Skeletal muscle tissue (tissue), 4 donors: ENCODE measurements around the gene PAK1. TPM values are rescaled to one million over a fixed set of nuclear protein-coding genes. Genes with fewer than 3 reads are reported as not detected.
"Not testable (repeated sequence)": the region's sequence is repeated elsewhere in the genome, so short reads cannot be mapped to it uniquely, and the experiment has no call there.

Experiments
- H3K27ac ChIP-seq: one replicate; pipeline ENCODE4 v1.7.0; 2013; ENCODE audit warnings: mild to moderate bottlenecking, low read depth, low read length, inconsistent platforms
- H3K27me3 ChIP-seq, 3 donors: one replicate each; pipeline ENCODE4 v1.7.0; 2013; ENCODE audit warnings: low read length in 3 of 3; ENCODE audit not compliant: control insufficient read depth in 3 of 3, insufficient read depth in 3 of 3
- H3K36me3 ChIP-seq, 3 donors: one replicate each; pipeline ENCODE4 v1.7.0; 2013; ENCODE audit warnings: low read length in 3 of 3; ENCODE audit not compliant: control insufficient read depth in 3 of 3, insufficient read depth in 3 of 3
- H3K4me1 ChIP-seq, 3 donors: one replicate each; pipeline ENCODE4 v1.7.0; 2013; ENCODE audit warnings: low read length in 3 of 3, mild to moderate bottlenecking in 3 of 3; ENCODE audit not compliant: control insufficient read depth in 3 of 3, insufficient read depth in 3 of 3
- H3K4me3 ChIP-seq, 3 donors: one replicate each; pipeline ENCODE4 v1.7.0; 2013; ENCODE audit warnings: low read length in 3 of 3
- H3K9ac ChIP-seq, 3 donors: one replicate each; pipeline ENCODE4 v1.7.0; 2013; ENCODE audit warnings: low read length in 3 of 3, mild to moderate bottlenecking in 3 of 3, moderate library complexity in 2 of 3, low read depth in 1 of 3
- H3K9me3 ChIP-seq, 3 donors: one replicate each; pipeline ENCODE4 v1.7.0; 2013; ENCODE audit warnings: low read length in 3 of 3; ENCODE audit not compliant: control insufficient read depth in 3 of 3
- total RNA-seq: library from RNA; depleted of rRNA; stranded (reverse); fragments of >200 nt; gene quantifications from one replicate; pipeline ENCODE4 v1.2.3, GENCODE V29; 2014
- donor health status: Osteomylitis.

Gene PAK1
- total RNA-seq, 1 donor from 2014 or later = 52.2 TPM

DNA sequence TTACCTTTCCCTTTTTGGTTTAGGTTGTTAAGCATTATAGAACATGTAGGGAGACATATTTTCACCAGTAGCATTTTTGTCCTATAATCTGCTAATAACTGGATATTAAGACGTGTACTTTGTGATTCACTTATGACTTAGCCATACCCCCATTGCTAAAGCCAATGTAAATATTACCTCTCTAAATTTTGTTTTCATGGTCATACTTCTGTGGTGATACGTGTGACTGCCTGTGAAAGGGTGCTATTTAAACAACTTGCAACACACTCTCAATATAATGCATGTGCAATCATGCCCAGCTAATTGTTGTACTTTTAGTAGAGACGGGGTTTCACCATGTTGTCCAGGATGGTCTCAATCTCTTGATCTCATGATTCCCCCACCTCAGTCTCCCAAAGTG, 36.2 kb upstream of the PAK1 start:
- H3K4me3 ChIP-seq = no peak overlapping the region
- H3K9me3 ChIP-seq = no peaks in the 10 kb centered on the region
- no peak overlapping the region for H3K9ac ChIP-seq
- no peaks in the 10 kb centered on the region for H3K4me1 ChIP-seq
- no peak overlapping the region for H3K27ac ChIP-seq
- no peaks in the 10 kb centered on the region for H3K27me3 ChIP-seq
- H3K36me3 ChIP-seq = no peaks in the 10 kb centered on the region

DNA sequence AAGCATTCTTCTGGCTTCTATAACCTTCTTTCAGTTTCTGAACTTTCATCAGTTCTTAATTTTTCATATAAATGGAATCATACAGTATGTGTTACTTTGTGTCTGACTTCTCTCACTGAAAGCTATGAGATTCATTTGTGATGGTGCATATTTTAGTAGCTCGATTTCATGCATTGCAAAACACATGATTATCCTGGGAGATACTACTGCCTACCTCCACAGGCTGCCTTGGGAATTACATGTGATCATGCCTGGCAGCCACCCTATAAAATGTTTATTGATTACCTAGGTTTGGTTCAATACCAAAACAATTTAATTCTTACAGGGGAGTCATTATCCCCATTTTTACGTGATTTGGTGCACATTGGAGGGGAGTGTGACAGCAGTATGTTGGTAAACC, 34.1 kb upstream of the PAK1 start:
- Histone ChIP-seq H3K27me3 (no peaks in the 10 kb centered on the region), H3K36me3 (no peaks in the 10 kb centered on the region), H3K9ac (no peak overlapping the region), H3K27ac (no peak overlapping the region), H3K9me3 (no peaks in the 10 kb centered on the region), H3K4me1 (no peaks in the 10 kb centered on the region), H3K4me3 (no peak overlapping the region)

DNA sequence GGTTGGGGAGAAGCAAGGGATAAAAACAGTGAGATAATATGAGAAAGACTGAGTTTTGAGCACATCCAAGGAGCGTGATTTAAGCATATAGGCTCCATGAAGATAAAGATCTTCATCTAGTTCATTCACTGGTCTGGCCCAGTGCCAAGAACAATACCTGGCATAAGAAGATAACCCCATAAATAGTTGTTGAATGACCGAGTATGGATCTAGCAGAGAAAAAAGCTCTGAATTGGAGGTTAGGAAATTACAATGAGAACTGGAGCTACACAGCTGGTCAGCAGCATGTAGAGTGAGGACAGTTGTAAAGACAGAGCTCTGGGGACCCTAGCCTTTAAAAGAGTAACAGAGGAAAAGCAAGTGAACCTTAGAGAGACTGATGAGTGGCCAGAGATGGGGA, 33.0 kb upstream of the PAK1 start:
- H3K9me3 ChIP-seq = no peaks in the 10 kb centered on the region
- no peak overlapping the region for H3K4me3 ChIP-seq

DNA sequence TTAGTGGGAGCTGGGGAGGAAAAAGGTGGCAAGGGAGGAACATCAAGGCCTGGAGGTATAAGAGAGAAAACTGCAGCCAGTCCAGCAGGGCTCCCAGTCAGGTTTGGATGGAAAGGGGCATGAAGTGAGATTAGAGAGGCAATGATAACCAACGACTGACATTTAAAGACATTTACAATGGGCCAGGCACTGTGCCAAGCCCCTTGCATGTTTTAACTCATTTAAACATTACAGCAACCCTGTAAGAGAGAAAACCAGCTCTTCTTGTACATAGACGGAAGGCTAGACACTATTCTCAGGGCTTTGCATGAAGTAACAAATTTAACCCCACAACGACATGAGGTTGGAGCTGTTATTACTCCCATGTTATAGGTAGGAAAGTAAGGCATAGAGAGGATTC, 32.1 kb upstream of the PAK1 start:
- Histone ChIP-seq H3K27ac (no peak overlapping the region), H3K9ac (no peak overlapping the region), H3K27me3 (no peaks in the 10 kb centered on the region), H3K4me1 (peaks cover 0 to 3% (median 0%) of the 10 kb centered on the region in 3 donors), H3K36me3 (no peaks in the 10 kb centered on the region), H3K9me3 (no peaks in the 10 kb centered on the region), H3K4me3 (no peak overlapping the region)

More for the DNA sequence above, 33.0 kb upstream of the PAK1 start:
- Histone ChIP-seq H3K4me1 (peaks cover 0 to 3% (median 0%) of the 10 kb centered on the region in 3 donors), H3K9ac (no peak overlapping the region), H3K27ac (no peak overlapping the region), H3K27me3 (no peaks in the 10 kb centered on the region), H3K36me3 (no peaks in the 10 kb centered on the region)

DNA sequence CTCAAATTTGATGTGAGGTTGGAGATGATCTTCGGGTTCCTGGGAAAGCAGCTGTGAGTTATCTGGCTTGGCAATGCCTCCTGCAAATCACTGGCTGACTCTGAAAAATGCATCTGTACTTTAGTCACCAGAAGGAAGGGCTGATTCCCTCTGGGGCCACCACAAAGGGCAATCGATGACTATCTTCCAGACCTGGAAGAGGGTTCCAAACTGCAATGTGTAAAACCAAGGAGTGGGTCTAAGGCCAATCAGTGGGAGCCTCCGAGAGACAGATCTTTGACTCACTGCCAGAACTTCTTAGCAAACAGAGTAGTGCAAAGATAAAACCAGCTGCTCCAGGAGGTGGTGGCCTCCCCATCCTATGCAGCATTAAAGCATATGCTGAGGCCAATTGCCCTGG, 29.1 kb upstream of the PAK1 start:
- H3K4me1 ChIP-seq = peaks cover 0 to 3% (median 0%) of the 10 kb centered on the region in 3 donors
- no peak overlapping the region for H3K9ac ChIP-seq

DNA sequence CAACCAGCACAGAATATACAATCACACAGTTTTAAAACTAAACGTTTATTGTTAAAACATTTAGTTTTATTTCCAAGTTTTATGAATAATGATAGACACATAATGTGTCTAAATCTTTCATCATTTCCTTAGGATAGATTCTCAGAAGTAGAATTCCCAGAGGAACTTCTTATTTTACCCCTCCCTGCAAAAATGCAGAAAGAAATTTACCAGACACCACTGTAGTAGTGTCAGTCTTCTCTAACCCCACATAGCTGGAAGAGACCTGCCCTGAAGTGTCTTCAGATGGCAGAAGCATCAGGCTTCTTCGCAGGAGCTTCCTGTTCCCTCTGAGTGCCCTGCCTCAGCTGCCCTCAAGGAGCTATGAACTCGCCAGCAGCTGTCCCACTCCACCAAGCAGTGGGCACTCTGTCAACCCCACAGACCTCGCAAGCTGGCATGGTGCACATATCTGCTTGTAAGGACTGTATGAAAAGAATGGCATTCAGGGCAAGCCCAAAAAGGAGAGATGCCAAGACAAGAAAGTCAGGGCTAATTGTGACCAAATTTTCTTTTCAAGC, 28.5 kb upstream of the PAK1 start:
- H3K4me3 ChIP-seq = no peak overlapping the region
- no peaks in the 10 kb centered on the region for H3K27me3 ChIP-seq
- no peak overlapping the region for H3K9ac ChIP-seq
- H3K9me3 ChIP-seq = no peaks in the 10 kb centered on the region
- peaks cover 0 to 3% (median 0%) of the 10 kb centered on the region in 3 donors for H3K4me1 ChIP-seq
- H3K36me3 ChIP-seq = no peaks in the 10 kb centered on the region
- H3K27ac ChIP-seq = no peak overlapping the region

More for the DNA sequence above, 29.1 kb upstream of the PAK1 start:
- Histone ChIP-seq H3K27me3 (no peaks in the 10 kb centered on the region), H3K36me3 (no peaks in the 10 kb centered on the region), H3K4me3 (no peak overlapping the region), H3K27ac (no peak overlapping the region), H3K9me3 (no peaks in the 10 kb centered on the region)

DNA sequence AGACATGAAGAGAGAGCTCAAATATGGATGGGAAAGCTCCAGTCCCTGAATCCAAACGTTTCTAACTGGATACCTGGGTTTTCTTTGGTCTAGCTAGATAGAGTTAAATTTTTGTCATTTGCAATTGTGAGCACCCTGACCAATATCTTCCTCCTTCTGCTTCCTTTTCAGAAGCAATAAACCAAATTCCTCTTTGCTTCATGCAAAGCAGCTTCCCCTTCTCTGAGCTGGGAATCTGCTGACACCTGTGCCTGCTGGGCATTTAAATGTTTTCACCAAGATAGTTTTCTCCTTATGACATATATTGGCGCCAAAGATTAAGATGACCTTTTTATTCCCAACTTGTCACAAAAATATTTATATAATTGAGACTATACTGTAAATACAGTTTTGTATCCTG, 27.9 kb upstream of the PAK1 start:
- Histone ChIP-seq H3K9ac (no peak overlapping the region), H3K4me3 (no peak overlapping the region), H3K27me3 (no peaks in the 10 kb centered on the region), H3K27ac (no peak overlapping the region), H3K36me3 (no peaks in the 10 kb centered on the region), H3K4me1 (peaks cover 0 to 3% (median 0%) of the 10 kb centered on the region in 3 donors), H3K9me3 (no peaks in the 10 kb centered on the region)

DNA sequence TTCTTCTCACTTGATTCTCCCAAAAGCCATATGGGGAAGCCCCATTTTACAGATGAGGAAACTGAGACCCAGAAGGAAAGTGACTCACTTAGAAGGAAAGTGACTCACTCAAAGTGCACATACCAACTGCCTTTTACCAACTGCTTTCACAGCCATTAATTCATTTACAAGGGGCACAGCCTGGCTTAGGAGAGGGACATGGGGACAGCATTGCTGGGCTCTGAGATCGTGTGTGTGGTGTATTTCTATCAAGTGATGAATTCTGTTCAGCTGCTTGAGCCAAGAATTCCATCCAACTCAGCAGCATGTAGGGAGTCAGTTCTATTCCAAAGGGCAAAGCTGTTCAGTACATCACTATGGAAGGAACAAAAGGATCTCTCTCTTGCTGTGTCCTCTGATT, 23.5 kb upstream of the PAK1 start:
- no peaks in the 10 kb centered on the region for H3K36me3 ChIP-seq
- no peaks in the 10 kb centered on the region for H3K27me3 ChIP-seq
- H3K9me3 ChIP-seq = no peaks in the 10 kb centered on the region
- no peak overlapping the region for H3K9ac ChIP-seq
- no peak overlapping the region for H3K4me3 ChIP-seq
- H3K27ac ChIP-seq = no peak overlapping the region
- H3K4me1 ChIP-seq = no peaks in the 10 kb centered on the region

DNA sequence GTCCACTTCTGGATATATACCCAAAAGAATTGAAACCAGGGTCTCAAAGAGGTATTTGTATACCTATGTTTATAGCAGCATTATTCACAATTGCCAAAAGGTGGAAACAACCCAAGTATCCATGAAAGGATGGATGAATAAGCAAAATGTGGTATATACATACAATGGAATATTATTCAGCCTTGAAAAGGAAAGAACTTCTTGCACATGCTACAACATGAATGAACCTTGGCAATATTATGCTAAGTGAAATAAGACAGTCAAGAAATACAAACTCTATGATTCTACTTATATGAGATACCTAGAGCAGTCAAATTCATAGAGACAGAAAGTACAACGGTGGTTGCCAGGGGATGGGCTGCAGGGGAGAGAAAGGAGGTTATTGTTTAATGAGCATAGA, 21.6 kb upstream of the PAK1 start:
- no peak overlapping the region for H3K9ac ChIP-seq

DNA sequence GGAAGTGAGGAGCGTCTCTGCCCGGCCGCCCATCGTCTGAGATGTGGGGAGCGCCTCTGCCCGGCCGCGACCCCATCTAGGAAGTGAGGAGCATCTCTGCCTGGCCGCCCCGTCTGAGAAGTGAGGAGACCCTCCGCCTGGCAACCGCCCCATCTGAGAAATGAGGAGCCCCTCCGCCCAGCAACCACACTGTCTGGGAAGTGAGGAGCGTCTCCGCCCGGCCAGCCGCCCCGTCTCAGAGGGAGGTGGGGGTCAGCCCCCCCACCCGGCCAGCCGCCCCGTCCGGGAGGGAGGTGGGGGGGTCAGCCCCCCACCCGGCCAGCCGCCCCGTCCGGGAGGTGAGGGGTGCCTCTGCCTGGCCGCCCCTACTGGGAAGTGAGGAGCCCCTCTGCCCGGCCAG, 16.1 kb upstream of the PAK1 start:
- H3K9ac ChIP-seq, H3K9me3 ChIP-seq, H3K36me3 ChIP-seq, H3K27ac ChIP-seq, H3K27me3 ChIP-seq, H3K4me3 ChIP-seq, H3K4me1 ChIP-seq: not testable (repeated sequence)

More for the DNA sequence above, 21.6 kb upstream of the PAK1 start:
- no peak overlapping the region for H3K27ac ChIP-seq
- H3K9me3 ChIP-seq = no peaks in the 10 kb centered on the region
- no peaks in the 10 kb centered on the region for H3K4me1 ChIP-seq
- no peaks in the 10 kb centered on the region for H3K27me3 ChIP-seq
- no peaks in the 10 kb centered on the region for H3K36me3 ChIP-seq
- H3K4me3 ChIP-seq = no peak overlapping the region

DNA sequence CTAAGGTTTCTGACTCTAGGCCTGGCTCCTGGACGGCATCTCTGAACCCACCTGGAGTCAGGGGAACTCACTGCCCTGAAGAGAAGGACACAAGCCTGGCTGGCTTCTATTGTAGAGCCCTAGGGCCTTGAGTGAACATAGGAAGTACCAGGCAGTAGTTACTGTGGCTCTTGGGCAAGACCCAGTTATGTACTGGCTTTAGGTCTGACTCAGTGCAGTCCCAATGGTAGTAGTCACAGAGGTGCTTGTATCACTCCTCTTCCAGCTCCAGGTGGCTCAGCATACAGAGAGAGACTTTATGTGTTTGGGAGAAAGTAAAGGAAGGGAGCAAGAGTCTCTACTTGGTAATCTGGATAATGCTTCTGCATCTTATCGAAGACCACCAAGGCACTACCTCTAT, 13.9 kb upstream of the PAK1 start:
- no peak overlapping the region for H3K27ac ChIP-seq
- H3K4me1 ChIP-seq = no peaks in the 10 kb centered on the region
- H3K9me3 ChIP-seq = no peaks in the 10 kb centered on the region
- no peaks in the 10 kb centered on the region for H3K27me3 ChIP-seq
- H3K36me3 ChIP-seq = no peaks in the 10 kb centered on the region
- no peak overlapping the region for H3K4me3 ChIP-seq
- no peak overlapping the region for H3K9ac ChIP-seq
